HG03575 (cell line): ENCODE measurements around the gene UGT2B17.

ENCODE experiments used
- ATAC-seq: cut with Tn5 transposase; IDR thresholded peaks from one replicate; pipeline ENCODE4 v1.9.1; 2021; ENCODE audit not compliant: unreplicated experiment, insufficient number of reproducible peaks, low FRiP score; ENCODE audit errors: extremely low read depth

Gene UGT2B17

DNA sequence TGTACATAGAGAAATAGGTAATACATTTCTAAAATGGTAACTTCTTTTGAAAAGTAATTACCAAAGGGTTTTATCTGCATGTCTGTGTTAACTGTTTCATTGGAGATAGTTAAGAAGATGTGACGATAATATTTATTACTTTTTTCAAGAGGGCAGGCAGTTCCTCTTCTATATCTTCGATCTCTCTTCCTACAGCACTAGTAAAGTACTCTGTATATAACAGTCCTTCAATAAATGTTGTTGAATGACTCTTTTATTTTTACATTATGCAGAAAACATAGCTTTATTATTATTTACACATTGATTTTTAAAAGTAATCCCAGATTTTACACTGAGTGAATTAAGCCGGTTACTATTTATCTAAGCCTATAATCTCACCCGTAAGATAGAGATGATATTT is 77.1 kb downstream of the UGT2B17 start:
- no peak for ATAC-seq

DNA sequence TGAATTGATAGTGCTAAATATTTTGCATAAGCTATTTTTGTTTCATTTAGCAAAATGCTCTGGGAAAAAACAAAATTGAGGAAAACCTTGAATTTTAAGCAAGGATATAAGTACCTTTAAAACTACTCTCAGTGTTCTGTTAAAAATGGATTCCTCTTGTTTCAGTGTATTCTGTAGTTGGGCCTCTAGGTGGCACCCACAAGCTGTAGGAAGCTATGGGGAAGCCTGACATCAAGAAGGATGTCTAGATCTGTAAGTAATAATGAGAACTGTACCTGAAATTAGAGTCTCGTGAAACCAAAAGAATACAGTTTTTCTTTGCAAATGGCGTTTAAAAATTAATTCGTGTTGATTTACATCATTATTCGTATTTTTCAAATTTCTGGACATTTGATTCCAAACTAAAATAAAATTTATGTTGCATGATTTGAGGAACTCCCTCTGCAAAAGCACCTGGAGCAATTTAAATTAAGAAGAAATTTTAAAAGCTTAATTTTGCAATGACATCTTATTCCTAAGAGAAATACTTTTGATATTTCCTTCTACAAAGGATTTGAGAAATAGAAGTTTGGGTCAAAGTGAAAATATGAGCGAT is 77.6 kb downstream of the UGT2B17 start:
- ATAC-seq = peak; percentile 71

DNA sequence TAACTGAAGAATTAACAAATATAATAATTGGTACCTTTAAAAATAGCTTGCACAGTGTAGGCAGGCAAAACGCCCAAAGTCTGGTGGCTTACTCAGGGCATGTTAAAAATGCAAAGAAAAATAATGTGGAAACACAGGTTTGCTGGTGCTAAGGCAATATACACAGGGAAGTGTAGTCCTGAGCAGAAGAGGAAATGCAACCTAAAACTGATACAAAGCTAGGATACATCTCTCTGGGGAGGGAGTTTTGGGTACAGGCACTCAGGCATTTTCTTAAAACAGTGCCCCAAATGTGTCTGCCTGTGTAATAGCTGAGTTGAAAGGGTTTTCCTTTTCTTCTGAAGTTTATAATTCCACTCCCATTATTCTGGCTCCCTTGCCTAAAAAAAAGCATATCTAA is 81.4 kb downstream of the UGT2B17 start:
- no peak for ATAC-seq

DNA sequence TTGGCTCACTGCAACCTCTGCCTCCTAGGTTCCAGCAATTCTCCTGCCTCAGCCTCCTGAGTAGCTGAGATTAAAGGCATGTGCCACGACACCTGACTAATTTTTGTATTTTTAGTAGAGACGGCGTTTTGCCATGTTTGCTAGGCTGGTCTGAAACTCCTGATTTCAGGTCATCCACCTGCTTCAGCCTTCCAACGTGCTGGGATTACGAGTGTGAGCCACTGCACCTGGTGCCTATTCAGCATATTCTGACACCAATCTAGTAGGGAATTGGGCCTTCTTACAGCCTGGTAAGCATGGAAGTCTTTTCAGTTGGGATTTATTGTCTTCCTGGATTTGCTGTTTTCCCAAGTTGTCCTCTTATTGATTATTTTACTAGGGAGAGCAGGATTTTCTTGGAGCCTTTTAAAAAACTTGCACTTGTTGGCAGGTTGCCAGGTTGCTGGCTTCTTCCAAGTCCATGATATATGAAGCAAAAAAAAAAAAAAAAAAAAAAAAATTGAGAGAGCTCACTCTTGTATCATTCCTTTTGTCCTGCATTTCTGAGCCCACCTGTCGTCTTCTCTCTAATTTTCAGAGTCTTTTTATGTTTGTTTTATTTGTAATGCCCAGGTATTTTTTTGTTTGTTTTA is 85.2 kb downstream of the UGT2B17 start:
- ATAC-seq = no peak

DNA sequence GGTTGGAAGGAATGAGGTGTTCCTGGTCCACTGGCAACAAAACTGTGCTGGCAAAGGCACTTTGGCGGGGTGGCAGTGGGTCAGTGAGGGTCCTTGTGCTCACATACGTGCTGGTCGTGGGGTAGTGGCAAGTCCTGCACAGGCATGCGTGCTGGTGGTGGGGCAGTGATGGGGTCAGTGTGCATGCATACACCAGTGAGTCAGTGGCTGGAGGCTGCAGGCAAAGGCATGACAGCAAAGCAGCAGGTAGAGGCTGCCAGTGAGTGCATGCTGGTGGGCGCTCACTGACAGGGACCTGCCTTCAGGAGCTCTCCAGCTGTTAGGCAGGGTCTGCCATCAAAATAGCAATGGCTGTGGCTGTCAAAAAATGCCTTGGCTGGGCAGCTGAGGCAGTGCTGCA is 86.8 kb downstream of the UGT2B17 start:
- ATAC-seq = no peak
